Type B pancreatic cell (in vitro differentiated cells): ENCODE measurements around the gene HOXA9. TPM values are rescaled to one million over a fixed set of nuclear protein-coding genes. Genes with fewer than 3 reads are reported as not detected.

Experiments
- DNase-seq: peaks from one replicate; pipeline ENCODE4 v3.0.0; 2021; ENCODE audit warnings: mixed read lengths; ENCODE audit not compliant: unreplicated experiment; ENCODE audit errors: extremely low spot score
- H3K27ac Mint-ChIP-seq: 2 replicates; pipeline ENCODE4 v1.8.0; 2021; ENCODE audit warnings: mild to moderate bottlenecking, mixed read lengths
- H3K27me3 Mint-ChIP-seq: 2 replicates; pipeline ENCODE4 v1.8.0; 2021; ENCODE audit warnings: mixed read lengths
- H3K36me3 Mint-ChIP-seq: 2 replicates; pipeline ENCODE4 v1.8.0; 2021; ENCODE audit warnings: mixed read lengths
- H3K4me1 Mint-ChIP-seq: one replicate; pipeline ENCODE4 v1.8.0; 2021; ENCODE audit warnings: mixed read lengths; ENCODE audit not compliant: unreplicated experiment
- H3K4me3 Mint-ChIP-seq: 2 replicates; pipeline ENCODE4 v1.8.0; 2021; ENCODE audit warnings: mild to moderate bottlenecking, mixed read lengths
- H3K9me3 Mint-ChIP-seq: 2 replicates; pipeline ENCODE4 v1.8.0; 2021; ENCODE audit warnings: mixed read lengths
- CTCF ChIP-seq: fragments of 200-600 bp; sonication (generic); conservative IDR thresholded peaks from 2 replicates; pipeline ENCODE4 v1.5.0; 2021; ENCODE audit warnings: antibody characterized with exemption, mild to moderate bottlenecking
- total RNA-seq: library from RNA; stranded (reverse); gene quantifications from 2 replicates; pipeline ENCODE4 v1.2.1, GENCODE V29; 2021; ENCODE audit warnings: low replicate concordance

HOXA9 gene
- total RNA-seq, 1 donor from 2014 or later = 4.1 TPM

GRCh38 chr7:27166531-27167505, 1.5 kb upstream of the HOXA9 start:
- no peaks in the 10 kb centered on the region for H3K36me3 Mint-ChIP-seq
- peaks cover 91% of the 10 kb centered on the region for H3K27me3 Mint-ChIP-seq
- peak overlapping the region; percentile 74 for H3K4me3 Mint-ChIP-seq
- no peaks in the 10 kb centered on the region for H3K9me3 Mint-ChIP-seq
- H3K27ac Mint-ChIP-seq = no peak overlapping the region
- no peak for DNase-seq
- H3K4me1 Mint-ChIP-seq = peaks cover 19% of the 10 kb centered on the region
- TF ChIP-seq CTCF = no peak

GRCh38 chr7:27165996-27166530, 726 bp upstream of the HOXA9 start:
- no peak for DNase-seq
- Mint-ChIP-seq H3K27me3 (peaks cover 88% of the 10 kb centered on the region), H3K36me3 (no peaks in the 10 kb centered on the region), H3K9me3 (no peaks in the 10 kb centered on the region), H3K4me3 (peak overlapping the region; percentile 76), H3K4me1 (peaks cover 15% of the 10 kb centered on the region), H3K27ac (no peak overlapping the region)
- TF ChIP-seq CTCF = no peak

GRCh38 chr7:27164367-27165088, 809 bp downstream of the HOXA9 start:
- no peak for DNase-seq
- Mint-ChIP-seq H3K9me3 (no peaks in the 10 kb centered on the region), H3K27me3 (peaks cover 85% of the 10 kb centered on the region), H3K4me1 (peaks cover 15% of the 10 kb centered on the region), H3K27ac (peak overlapping the region; percentile 14), H3K36me3 (no peaks in the 10 kb centered on the region), H3K4me3 (peak overlapping the region; percentile 79)
- peak; percentile 56 for TF ChIP-seq CTCF

- H3K27ac Mint-ChIP-seq = peak overlapping the region; percentile 14
- H3K36me3 Mint-ChIP-seq = no peaks in the 10 kb centered on the region
- TF ChIP-seq CTCF = no peak
- peaks cover 88% of the 10 kb centered on the region for H3K27me3 Mint-ChIP-seq
- DNase-seq = no peak
- H3K4me1 Mint-ChIP-seq = peaks cover 15% of the 10 kb centered on the region
- no peaks in the 10 kb centered on the region for H3K9me3 Mint-ChIP-seq
- H3K4me3 Mint-ChIP-seq = peak overlapping the region; percentile 79
Measured at GRCh38 chr7:27164045-27164366, 1.3 kb downstream of the HOXA9 start.

- Mint-ChIP-seq H3K27me3 (peaks cover 88% of the 10 kb centered on the region), H3K27ac (peak overlapping the region; percentile 14), H3K9me3 (no peaks in the 10 kb centered on the region), H3K4me1 (peaks cover 14% of the 10 kb centered on the region), H3K36me3 (no peaks in the 10 kb centered on the region), H3K4me3 (peak overlapping the region; percentile 79)
- DNase-seq = no peak
- TF ChIP-seq CTCF = no peak
Measured at GRCh38 chr7:27163288-27164044, 1.9 kb downstream of the HOXA9 start.
